ENCODE results near the gene CDPF1. TPM values are rescaled to one million over a fixed set of nuclear protein-coding genes. Genes with fewer than 3 reads are reported as not detected.
A peak's percentile ranks its signal among the peaks of the same experiment; 100 is the strongest.

The CDPF1 gene, protein sequence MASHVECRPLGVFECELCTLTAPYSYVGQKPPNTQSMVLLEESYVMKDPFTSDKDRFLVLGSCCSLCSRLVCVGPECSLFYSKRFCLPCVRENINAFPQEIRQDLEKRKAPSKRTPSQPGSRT
- total RNA-seq = 10 to 100 TPM in 1 of 3 donors, 1 to 10 TPM in 2; 6.6 to 10.4 (median 6.7) TPM
- long read RNA-seq, donor 1, transcript CDPF1-201 (4 exons, 1,875 nt) = major isoform, 6 of 14 reads
- long read RNA-seq, donor 1, partial matches to known transcripts = 1 of 14 reads
- long read RNA-seq, donor 1, other reads (novel, unspliced or antisense) = 5 of 14 reads
- long read RNA-seq, donor 2, partial matches to known transcripts = 0 of 5 reads
- long read RNA-seq, donor 2, other reads (novel, unspliced or antisense) = 2 of 5 reads

DNA sequence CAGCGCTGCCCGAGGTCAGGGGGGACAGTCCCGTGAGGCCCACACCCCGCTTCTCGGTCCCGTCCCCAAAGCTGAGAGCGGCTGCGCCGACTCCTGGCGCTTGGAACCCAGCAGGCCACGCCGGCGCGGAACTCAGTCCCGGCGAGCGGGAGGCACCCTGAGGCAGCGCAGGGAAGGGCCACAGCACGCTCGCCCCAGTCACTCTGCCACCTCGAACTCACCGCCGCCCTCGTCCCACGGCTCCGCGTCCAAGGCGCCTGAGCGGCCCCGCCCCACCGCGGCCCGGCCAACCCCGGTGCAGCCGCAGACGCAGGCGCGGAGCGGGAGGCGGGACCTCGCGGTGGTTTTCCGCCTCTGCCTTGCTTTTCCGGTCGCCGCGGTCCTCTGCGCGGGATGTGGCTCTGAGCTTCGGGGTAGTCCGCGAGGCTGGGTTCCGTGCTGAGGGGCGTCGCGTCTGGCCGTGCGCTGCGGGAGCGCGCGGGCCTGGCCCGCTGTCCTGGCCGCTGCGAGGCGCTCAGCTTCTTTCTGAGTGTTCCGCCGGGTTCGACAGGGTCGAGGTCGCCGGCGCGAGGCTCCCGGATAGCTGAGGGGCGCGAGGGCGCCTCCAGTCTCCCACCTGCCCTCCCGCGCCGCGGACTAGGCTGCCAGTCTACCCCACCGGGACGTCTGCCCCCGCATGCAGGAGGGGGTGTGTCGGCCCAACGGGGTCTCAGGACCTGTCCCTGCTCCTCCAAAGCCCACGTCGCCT, at the start of gene CDPF1:
Gene CDPF1, minus strand, starts transcription at position 259 of the 748 bp plus-strand sequence. CDS start 2,009 bp downstream, outside the sequence.
- intact Hi-C loops (cut with DNase I, micrococcal nuclease) = no loop called here
- ATAC-seq (peak; percentile 98), DNase-seq (peak; percentile 94 to 97 (median 95))
- Histone ChIP-seq H3K4me3 (peak within 1 kb of the TSS; percentile 54), H3K4me1 (ENCODE audit: low read depth) (peaks cover 11% of the 10 kb centered on the region), H3K36me3 (ENCODE audit: low read depth) (no peaks in the 10 kb centered on the region), H3K9me3 (no peaks in the 10 kb centered on the region)
- TF ChIP-seq, protein P1, sequence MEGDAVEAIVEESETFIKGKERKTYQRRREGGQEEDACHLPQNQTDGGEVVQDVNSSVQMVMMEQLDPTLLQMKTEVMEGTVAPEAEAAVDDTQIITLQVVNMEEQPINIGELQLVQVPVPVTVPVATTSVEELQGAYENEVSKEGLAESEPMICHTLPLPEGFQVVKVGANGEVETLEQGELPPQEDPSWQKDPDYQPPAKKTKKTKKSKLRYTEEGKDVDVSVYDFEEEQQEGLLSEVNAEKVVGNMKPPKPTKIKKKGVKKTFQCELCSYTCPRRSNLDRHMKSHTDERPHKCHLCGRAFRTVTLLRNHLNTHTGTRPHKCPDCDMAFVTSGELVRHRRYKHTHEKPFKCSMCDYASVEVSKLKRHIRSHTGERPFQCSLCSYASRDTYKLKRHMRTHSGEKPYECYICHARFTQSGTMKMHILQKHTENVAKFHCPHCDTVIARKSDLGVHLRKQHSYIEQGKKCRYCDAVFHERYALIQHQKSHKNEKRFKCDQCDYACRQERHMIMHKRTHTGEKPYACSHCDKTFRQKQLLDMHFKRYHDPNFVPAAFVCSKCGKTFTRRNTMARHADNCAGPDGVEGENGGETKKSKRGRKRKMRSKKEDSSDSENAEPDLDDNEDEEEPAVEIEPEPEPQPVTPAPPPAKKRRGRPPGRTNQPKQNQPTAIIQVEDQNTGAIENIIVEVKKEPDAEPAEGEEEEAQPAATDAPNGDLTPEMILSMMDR (IDR thresholded peaks at IDR 0.05) = no peak

DNA sequence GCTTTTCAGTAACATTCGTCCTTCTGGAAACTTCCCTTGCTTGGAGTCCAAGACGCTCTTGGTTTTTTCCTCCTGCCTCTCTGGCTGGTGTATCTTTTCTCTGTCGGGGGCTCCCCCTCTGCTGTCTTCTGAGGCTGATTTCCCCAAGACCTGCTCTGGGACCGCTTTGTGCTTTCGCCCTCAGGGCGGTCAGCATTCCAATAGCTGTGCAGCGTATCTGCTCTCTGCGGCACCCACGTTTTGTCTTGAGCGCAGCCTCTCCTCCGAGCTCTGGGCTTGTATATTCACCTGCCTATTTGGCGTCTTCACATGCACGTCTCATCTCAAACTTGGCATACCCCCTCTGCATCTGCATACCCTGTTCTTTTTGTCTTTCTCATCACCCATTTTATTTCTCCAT, 49.0 kb upstream of the CDPF1 start:
- no peak for DNase-seq
- ATAC-seq = no peak

DNA sequence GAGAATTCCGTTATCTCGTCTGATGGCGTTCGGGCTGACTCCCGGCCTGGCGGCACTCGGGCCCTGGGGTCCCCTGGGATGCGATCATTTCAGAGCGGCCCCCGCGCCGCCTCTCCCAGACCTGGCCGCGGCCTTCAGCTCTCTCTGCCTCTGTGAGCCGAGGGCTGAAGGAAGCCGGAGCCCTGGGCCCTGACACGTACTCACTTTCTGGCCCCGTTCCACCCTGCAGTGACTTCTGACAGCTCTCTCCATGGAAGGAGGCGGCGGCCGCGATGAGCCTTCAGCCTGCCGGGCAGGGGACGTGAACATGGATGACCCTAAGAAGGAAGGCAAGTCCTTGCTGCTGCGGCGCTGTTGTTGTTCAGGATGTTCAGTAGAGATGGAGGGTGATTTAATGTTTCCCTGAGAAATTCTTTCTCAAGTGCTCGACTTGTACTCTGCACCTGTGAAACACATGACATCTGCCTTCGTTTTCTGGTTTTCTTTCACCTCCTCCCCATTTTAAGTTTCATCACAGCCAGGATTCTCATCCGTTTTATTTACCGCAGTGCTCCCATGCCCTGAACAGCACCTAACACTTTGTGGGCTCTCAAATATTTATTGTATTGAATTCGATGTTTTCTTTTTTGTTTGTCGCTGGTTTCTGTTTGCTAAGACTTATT, 47.2 kb upstream of the CDPF1 start:
- intact Hi-C loops (cut with DNase I, micrococcal nuclease) = loop anchor here in 1 of 2 donors (10.0 kb wide), 1 partner anchor 302 kb away; no protein-coding TSS in a partner anchor

More for the DNA sequence above, 49.0 kb upstream of the CDPF1 start:
- Histone ChIP-seq H3K36me3 (ENCODE audit: low read depth) (no peaks in the 10 kb centered on the region), H3K4me1 (ENCODE audit: low read depth) (peaks cover 19% of the 10 kb centered on the region), H3K4me3 (no peak overlapping the region), H3K9me3 (no peaks in the 10 kb centered on the region)
- TF ChIP-seq, protein P1 (IDR thresholded peaks at IDR 0.05) = no peak
- intact Hi-C loops (cut with DNase I, micrococcal nuclease) = loop anchor here in 1 of 2 donors (10.0 kb wide), 1 partner anchor 304 kb away; no protein-coding TSS in a partner anchor

DNA sequence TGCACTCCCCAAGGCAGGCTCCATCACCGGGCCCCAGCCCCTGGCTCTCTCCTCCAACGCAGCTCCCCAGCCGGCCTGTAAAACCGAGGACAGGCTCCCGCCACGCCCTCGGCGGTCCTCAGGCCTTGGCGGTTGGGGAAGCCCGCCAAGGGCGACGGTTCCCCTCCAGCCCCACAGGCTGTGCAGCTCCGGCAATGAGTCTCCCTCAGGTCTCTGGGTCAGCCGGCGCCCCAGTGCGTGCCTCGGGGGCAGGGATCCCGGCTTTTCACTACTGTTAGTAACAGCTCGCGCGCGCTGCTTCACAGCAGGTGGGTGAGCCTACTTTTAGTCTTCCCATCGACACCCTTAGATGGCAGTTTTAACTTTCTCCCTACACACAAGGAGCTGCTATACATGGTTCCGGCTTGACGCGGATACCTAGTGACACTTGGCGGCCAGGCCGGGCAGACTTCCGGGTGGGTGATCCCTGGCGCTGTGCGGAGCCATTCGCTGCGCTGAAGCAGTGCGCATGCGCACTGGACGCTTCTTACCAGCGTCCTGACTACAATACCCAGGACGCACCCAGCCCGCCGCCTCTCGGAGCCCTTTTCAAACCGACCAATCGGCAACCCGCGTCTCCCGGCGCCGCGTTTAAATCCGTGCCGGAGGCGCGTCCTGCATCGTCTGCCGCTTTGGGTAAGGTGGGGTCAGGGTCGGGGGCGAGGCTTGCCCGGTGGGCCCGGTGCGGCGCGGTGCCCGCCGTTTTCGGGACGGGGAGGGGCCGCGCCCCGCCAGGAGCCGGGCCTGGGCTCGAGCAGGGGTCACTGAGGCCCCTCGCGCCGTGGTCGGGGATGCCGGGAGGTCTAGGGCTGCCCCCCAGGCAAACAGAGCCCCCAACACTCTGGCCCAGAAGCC, 46.4 kb upstream of the CDPF1 start, which contains the start of gene GTSE1:
Gene GTSE1, plus strand, starts transcription at position 614 of the 894 bp plus-strand sequence. CDS start 531 bp downstream, outside the sequence.
- Histone ChIP-seq H3K4me1 (ENCODE audit: low read depth) (peaks cover 19% of the 10 kb centered on the region), H3K36me3 (ENCODE audit: low read depth) (peaks cover 9% of the 10 kb centered on the region), H3K9me3 (no peaks in the 10 kb centered on the region), H3K4me3 (peak within 1 kb of the TSS; percentile 22)
- ATAC-seq (peak; percentile 97), DNase-seq (peak; percentile 98 to 99 (median 98))
- TF ChIP-seq, protein P1 (IDR thresholded peaks at IDR 0.05) = peak; percentile 40
- intact Hi-C loops (cut with DNase I, micrococcal nuclease) = loop anchor here in 1 of 2 donors (10.0 kb wide), 1 partner anchor 302 kb away; no protein-coding TSS in a partner anchor

More for the DNA sequence above, 47.2 kb upstream of the CDPF1 start:
- DNase-seq = peak in 1 of 3 donors; percentile 31
- Histone ChIP-seq H3K4me3 (no peak overlapping the region), H3K4me1 (ENCODE audit: low read depth) (peaks cover 19% of the 10 kb centered on the region), H3K36me3 (ENCODE audit: low read depth) (peaks cover 4% of the 10 kb centered on the region), H3K9me3 (no peaks in the 10 kb centered on the region)
- peak; percentile 5 for ATAC-seq
- TF ChIP-seq, protein P1 (IDR thresholded peaks at IDR 0.05) = no peak

Data from mucosa of descending colon (tissue), 3 donors.